DOHH2 (cell line): Measurements from ENCODE around the gene MT1F.

Experiments used
- EZH2phosphoT487 ChIP-seq: fragments of 200-600 bp; sonication (generic); IDR thresholded peaks from 2 replicates; pipeline ENCODE4 v1.6.1; 2017; ENCODE audit warnings: borderline replicate concordance, mild to moderate bottlenecking, antibody characterized with exemption, low read length, moderate library complexity, mixed read lengths
- TF ChIP-seq, protein P1 (sequence below): fragments of 200-600 bp; sonication (generic); IDR thresholded peaks from one replicate; pipeline ENCODE4 v1.5.1; 2014; ENCODE audit warnings: antibody characterized with exemption, mild to moderate bottlenecking, low read depth, low read length; ENCODE audit not compliant: poor library complexity, severe bottlenecking

DNA sequence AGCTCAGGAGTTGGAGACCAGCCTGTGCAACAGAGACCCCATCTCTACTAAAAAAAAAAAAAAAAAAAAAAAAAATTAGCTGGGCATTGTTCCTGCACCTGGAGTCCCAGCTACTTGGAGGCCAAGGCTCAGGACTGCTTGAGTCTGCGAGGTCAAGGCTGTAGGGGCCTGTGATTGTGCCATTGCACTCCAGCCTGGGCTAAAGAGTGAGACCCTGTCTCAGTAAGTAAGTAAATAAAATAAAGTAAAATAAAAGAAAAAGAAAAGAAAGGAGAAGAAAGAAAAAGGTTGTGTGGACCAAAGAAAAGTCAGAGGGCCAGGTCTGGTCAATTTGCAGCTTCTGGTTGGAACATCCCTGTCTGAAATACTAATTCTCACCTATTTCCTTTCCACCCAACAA lies 42.9 kb downstream of the MT1F start:
- TF ChIP-seq, protein P1, sequence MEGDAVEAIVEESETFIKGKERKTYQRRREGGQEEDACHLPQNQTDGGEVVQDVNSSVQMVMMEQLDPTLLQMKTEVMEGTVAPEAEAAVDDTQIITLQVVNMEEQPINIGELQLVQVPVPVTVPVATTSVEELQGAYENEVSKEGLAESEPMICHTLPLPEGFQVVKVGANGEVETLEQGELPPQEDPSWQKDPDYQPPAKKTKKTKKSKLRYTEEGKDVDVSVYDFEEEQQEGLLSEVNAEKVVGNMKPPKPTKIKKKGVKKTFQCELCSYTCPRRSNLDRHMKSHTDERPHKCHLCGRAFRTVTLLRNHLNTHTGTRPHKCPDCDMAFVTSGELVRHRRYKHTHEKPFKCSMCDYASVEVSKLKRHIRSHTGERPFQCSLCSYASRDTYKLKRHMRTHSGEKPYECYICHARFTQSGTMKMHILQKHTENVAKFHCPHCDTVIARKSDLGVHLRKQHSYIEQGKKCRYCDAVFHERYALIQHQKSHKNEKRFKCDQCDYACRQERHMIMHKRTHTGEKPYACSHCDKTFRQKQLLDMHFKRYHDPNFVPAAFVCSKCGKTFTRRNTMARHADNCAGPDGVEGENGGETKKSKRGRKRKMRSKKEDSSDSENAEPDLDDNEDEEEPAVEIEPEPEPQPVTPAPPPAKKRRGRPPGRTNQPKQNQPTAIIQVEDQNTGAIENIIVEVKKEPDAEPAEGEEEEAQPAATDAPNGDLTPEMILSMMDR = no peak
- TF ChIP-seq EZH2phosphoT487 = no peak
